HepG2 (cell line): ENCODE data around the gene GAPDH. TPM values are rescaled to one million over a fixed set of nuclear protein-coding genes. Genes with fewer than 3 reads are reported as not detected.
A peak's percentile ranks its signal among the peaks of the same experiment; 100 is the strongest.

ENCODE experiments used
- CEBPB ChIP-seq: IDR thresholded peaks from 2 replicates; pipeline ENCODE4 v1.6.1; 2011; ENCODE audit warnings: low read depth, low read length, improper control_type of control experiment, borderline replicate concordance
- CHD2 ChIP-seq: IDR thresholded peaks from 2 replicates; pipeline ENCODE4 v1.6.1; 2011; ENCODE audit warnings: low read depth, low read length, improper control_type of control experiment
- GABPB1 ChIP-seq: IDR thresholded peaks from 2 replicates; pipeline ENCODE4 v1.6.1; 2016; ENCODE audit warnings: mild to moderate bottlenecking, missing genetic modification reagents, moderate library complexity, missing compliant biosample characterization
- HDAC1 ChIP-seq: sonication (generic); formaldehyde crosslinking; IDR thresholded peaks from 2 replicates; pipeline ENCODE4 v1.5.1; 2020; ENCODE audit warnings: mild to moderate bottlenecking, missing genetic modification reagents
- HNF4A ChIP-seq: sonication (generic); formaldehyde crosslinking; IDR thresholded peaks from 2 replicates; pipeline ENCODE4 v1.4.0; 2020; ENCODE audit warnings: missing genetic modification reagents
- MAFK ChIP-seq, 2 experiments: IDR thresholded peaks in 1 of 2; conservative IDR thresholded peaks in 1 of 2; 2 replicates each; pipeline ENCODE4 v1.6.1; 2011; ENCODE audit warnings: improper control_type of control experiment in 2 of 2, low read length in 2 of 2
- MXI1 ChIP-seq: IDR thresholded peaks from 3 replicates; pipeline ENCODE4 v1.6.1; 2012; ENCODE audit warnings: low read depth, low read length, inconsistent platforms, borderline replicate concordance
- NONO ChIP-seq, 2 experiments: fragments of 450-650 bp in 1 of 2; sonication (generic) in 1 of 2; formaldehyde crosslinking in 1 of 2; IDR thresholded peaks in 1 of 2; conservative IDR thresholded peaks in 1 of 2; 2 replicates each; pipeline versions ENCODE4 v1.6.1 to v1.8.0; 2017 to 2022; ENCODE audit warnings: mild to moderate bottlenecking in 1 of 2, missing genetic modification reagents in 1 of 2, moderate library complexity in 1 of 2
- POLR2AphosphoS5 ChIP-seq: IDR thresholded peaks from 2 replicates; pipeline ENCODE4 v1.6.1; 2012; ENCODE audit warnings: low read depth, low read length
- SP4 ChIP-seq: sonication (generic); formaldehyde crosslinking; IDR thresholded peaks from 2 replicates; pipeline ENCODE4 v1.8.1; 2023; ENCODE audit warnings: mild to moderate bottlenecking, missing genetic modification reagents
- ZFP90 ChIP-seq: sonication (generic); formaldehyde crosslinking; IDR thresholded peaks from 2 replicates; pipeline ENCODE4 v1.8.0; 2022; ENCODE audit warnings: missing genetic modification reagents, mild to moderate bottlenecking, inconsistent platforms, borderline replicate concordance
- ZNF207 ChIP-seq: fragments of 450-650 bp; IDR thresholded peaks from 2 replicates; pipeline ENCODE4 v1.6.1; 2016; ENCODE audit warnings: antibody characterized with exemption, borderline replicate concordance
- polyA plus RNA-seq, 8 experiments: library from polyadenylated mRNA; depleted of rRNA in 3 of 8; stranded (reverse) in 7 of 8; unstranded in 1 of 8; fragments of >200 nt; fragmentation: Illumina TruSeq in 4 of 8; extraction: Trizol in 4 of 8; gene quantifications; 2 replicates each; pipeline versions ENCODE4 v1.2.1 to v1.2.3, GENCODE V29; 2011 to 2016; ENCODE audit warnings: low read depth in 4 of 8, missing spikeins in 1 of 8, mixed read lengths in 1 of 8; ENCODE audit not compliant: insufficient read depth in 1 of 8
- total RNA-seq, 5 experiments: library from RNA; depleted of rRNA; stranded (reverse); fragments of >200 nt; fragmentation: Illumina TruSeq; extraction: Trizol; gene quantifications; 2 replicates each; pipeline ENCODE4 v1.2.3, GENCODE V29; 2016; ENCODE audit warnings: low read depth in 1 of 5
- TF ChIP-seq, protein P1 (sequence below): sonication (generic); formaldehyde crosslinking; IDR thresholded peaks from 2 replicates; pipeline ENCODE4 v1.5.1; 2020; ENCODE audit warnings: mild to moderate bottlenecking, missing genetic modification reagents, moderate library complexity
- TF ChIP-seq, protein P2 (sequence below): IDR thresholded peaks from 2 replicates; pipeline ENCODE4 v1.6.1; 2012; ENCODE audit warnings: low read length, improper control_type of control experiment
- TF ChIP-seq, protein P3 (sequence below): sonication (generic); formaldehyde crosslinking; IDR thresholded peaks from 2 replicates; pipeline ENCODE4 v1.4.0; 2020; ENCODE audit warnings: missing genetic modification reagents, mild to moderate bottlenecking, borderline replicate concordance
- TF ChIP-seq, protein P4 (sequence below): sonication (generic); formaldehyde crosslinking; IDR thresholded peaks from 2 replicates; pipeline ENCODE4; 2020; ENCODE audit warnings: missing genetic modification reagents, mild to moderate bottlenecking, borderline replicate concordance

Gene GAPDH
- total and polyA plus RNA-seq, 2 of the 13 experiments (the other 11 are each of a cell fraction or from before 2014, with no cell fraction given): 3,038 to 12,722 TPM

DNA sequence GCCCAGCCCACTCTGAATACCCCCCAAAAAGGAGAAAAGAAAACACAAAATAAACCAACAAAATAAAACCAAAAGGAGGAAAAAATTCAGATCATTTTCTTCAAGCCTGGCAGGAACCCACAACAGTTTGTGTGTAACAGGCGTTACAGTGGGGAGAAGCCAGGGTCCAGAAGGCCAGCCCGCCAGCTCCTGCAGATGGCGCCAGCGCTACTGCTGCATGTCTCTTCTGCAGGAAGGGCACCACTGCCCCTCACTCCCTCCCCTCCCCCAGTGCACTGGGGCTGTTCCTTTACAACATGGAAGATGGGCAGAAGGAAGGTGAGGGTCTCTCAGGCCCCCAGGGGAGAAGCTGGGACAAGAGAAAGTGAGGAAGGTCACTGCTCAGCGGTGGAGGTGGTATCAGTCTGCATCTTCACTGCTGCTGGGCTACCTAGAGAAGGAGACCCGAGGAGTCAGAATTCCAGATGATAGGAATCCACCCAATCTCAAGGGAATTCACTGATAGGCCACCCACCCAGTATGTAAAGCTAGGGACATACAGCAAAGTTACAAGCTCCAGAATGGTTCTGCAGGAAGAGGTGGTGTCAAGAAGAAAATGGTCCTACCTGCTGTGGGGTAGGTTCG lies 36.1 kb downstream of the GAPDH start (continued):
- TF ChIP-seq, protein P1, sequence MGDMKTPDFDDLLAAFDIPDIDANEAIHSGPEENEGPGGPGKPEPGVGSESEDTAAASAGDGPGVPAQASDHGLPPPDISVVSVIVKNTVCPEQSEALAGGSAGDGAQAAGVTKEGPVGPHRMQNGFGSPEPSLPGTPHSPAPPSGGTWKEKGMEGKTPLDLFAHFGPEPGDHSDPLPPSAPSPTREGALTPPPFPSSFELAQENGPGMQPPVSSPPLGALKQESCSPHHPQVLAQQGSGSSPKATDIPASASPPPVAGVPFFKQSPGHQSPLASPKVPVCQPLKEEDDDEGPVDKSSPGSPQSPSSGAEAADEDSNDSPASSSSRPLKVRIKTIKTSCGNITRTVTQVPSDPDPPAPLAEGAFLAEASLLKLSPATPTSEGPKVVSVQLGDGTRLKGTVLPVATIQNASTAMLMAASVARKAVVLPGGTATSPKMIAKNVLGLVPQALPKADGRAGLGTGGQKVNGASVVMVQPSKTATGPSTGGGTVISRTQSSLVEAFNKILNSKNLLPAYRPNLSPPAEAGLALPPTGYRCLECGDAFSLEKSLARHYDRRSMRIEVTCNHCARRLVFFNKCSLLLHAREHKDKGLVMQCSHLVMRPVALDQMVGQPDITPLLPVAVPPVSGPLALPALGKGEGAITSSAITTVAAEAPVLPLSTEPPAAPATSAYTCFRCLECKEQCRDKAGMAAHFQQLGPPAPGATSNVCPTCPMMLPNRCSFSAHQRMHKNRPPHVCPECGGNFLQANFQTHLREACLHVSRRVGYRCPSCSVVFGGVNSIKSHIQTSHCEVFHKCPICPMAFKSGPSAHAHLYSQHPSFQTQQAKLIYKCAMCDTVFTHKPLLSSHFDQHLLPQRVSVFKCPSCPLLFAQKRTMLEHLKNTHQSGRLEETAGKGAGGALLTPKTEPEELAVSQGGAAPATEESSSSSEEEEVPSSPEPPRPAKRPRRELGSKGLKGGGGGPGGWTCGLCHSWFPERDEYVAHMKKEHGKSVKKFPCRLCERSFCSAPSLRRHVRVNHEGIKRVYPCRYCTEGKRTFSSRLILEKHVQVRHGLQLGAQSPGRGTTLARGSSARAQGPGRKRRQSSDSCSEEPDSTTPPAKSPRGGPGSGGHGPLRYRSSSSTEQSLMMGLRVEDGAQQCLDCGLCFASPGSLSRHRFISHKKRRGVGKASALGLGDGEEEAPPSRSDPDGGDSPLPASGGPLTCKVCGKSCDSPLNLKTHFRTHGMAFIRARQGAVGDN (CRISPR knock-in tag): peak; percentile 62
- 0 out of 2 replicates have a peak, but pooled peaks have one; percentile 34 for TF ChIP-seq CHD2
- peak; percentile 81 for TF ChIP-seq HNF4A (CRISPR knock-in tag)
- TF ChIP-seq SP4 (CRISPR knock-in tag): peak; percentile 44; the same call in 1 of the 2 replicates
- TF ChIP-seq POLR2AphosphoS5: 0 out of 2 replicates have a peak, but pooled peaks have one; percentile 17
- 0 out of 2 replicates have a peak, but pooled peaks have one; percentile 29 for TF ChIP-seq HDAC1 (CRISPR knock-in tag)
- TF ChIP-seq MXI1: 0 out of 3 replicates have a peak, but pooled peaks have one; percentile 40
- TF ChIP-seq ZFP90 (CRISPR knock-in tag): no peak
- TF ChIP-seq, protein P2, sequence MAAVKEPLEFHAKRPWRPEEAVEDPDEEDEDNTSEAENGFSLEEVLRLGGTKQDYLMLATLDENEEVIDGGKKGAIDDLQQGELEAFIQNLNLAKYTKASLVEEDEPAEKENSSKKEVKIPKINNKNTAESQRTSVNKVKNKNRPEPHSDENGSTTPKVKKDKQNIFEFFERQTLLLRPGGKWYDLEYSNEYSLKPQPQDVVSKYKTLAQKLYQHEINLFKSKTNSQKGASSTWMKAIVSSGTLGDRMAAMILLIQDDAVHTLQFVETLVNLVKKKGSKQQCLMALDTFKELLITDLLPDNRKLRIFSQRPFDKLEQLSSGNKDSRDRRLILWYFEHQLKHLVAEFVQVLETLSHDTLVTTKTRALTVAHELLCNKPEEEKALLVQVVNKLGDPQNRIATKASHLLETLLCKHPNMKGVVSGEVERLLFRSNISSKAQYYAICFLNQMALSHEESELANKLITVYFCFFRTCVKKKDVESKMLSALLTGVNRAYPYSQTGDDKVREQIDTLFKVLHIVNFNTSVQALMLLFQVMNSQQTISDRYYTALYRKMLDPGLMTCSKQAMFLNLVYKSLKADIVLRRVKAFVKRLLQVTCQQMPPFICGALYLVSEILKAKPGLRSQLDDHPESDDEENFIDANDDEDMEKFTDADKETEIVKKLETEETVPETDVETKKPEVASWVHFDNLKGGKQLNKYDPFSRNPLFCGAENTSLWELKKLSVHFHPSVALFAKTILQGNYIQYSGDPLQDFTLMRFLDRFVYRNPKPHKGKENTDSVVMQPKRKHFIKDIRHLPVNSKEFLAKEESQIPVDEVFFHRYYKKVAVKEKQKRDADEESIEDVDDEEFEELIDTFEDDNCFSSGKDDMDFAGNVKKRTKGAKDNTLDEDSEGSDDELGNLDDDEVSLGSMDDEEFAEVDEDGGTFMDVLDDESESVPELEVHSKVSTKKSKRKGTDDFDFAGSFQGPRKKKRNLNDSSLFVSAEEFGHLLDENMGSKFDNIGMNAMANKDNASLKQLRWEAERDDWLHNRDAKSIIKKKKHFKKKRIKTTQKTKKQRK: no peak
- 0 out of 2 replicates have a peak, but pooled peaks have one; percentile 32 for TF ChIP-seq GABPB1
- TF ChIP-seq CEBPB: no peak
- TF ChIP-seq ZNF207: no peak
- no peak for TF ChIP-seq MAFK (conservative IDR thresholded peaks at IDR 0.05 in 1 of 2, IDR thresholded peaks at IDR 0.05 in 1 of 2; ENCODE audit: low read length in 2 of 2)
- TF ChIP-seq NONO (IDR thresholded peaks at IDR 0.05): no peak
- TF ChIP-seq NONO (CRISPR knock-in tag; conservative IDR thresholded peaks at IDR 0.05): 0 out of 2 replicates have a peak, but pooled peaks have one; percentile 44
- TF ChIP-seq, protein P3, sequence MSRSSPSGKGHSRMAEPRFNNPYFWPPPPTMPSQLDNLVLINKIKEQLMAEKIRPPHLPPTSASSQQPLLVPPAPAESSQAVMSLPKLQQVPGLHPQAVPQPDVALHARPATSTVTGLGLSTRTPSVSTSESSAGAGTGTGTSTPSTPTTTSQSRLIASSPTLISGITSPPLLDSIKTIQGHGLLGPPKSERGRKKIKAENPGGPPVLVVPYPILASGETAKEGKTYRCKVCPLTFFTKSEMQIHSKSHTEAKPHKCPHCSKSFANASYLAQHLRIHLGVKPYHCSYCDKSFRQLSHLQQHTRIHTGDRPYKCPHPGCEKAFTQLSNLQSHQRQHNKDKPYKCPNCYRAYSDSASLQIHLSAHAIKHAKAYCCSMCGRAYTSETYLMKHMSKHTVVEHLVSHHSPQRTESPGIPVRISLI (CRISPR knock-in tag): no peak
- TF ChIP-seq, protein P4, sequence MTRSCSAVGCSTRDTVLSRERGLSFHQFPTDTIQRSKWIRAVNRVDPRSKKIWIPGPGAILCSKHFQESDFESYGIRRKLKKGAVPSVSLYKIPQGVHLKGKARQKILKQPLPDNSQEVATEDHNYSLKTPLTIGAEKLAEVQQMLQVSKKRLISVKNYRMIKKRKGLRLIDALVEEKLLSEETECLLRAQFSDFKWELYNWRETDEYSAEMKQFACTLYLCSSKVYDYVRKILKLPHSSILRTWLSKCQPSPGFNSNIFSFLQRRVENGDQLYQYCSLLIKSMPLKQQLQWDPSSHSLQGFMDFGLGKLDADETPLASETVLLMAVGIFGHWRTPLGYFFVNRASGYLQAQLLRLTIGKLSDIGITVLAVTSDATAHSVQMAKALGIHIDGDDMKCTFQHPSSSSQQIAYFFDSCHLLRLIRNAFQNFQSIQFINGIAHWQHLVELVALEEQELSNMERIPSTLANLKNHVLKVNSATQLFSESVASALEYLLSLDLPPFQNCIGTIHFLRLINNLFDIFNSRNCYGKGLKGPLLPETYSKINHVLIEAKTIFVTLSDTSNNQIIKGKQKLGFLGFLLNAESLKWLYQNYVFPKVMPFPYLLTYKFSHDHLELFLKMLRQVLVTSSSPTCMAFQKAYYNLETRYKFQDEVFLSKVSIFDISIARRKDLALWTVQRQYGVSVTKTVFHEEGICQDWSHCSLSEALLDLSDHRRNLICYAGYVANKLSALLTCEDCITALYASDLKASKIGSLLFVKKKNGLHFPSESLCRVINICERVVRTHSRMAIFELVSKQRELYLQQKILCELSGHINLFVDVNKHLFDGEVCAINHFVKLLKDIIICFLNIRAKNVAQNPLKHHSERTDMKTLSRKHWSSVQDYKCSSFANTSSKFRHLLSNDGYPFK (CRISPR knock-in tag): 0 out of 2 replicates have a peak, but pooled peaks have one; percentile 27
